Breast epithelium (tissue), 4 donors: ENCODE results near the gene ORC1. TPM values are rescaled to one million over a fixed set of nuclear protein-coding genes. Genes with fewer than 3 reads are reported as not detected.

ENCODE experiments used
- DNase-seq, 2 donors: peaks; one replicate each; pipeline ENCODE4 v3.0.0-alpha.2; 2019; ENCODE audit warnings: low spot score in 2 of 2
- H3K27ac ChIP-seq, 2 donors: fragments of 200-600 bp; sonication (generic) in 1 of 2; one replicate each; pipeline ENCODE4 v1.5.1; 2016 to 2019; ENCODE audit warnings: mild to moderate bottlenecking in 1 of 2
- H3K27me3 ChIP-seq, 2 donors: fragments of 200-600 bp; sonication (generic) in 1 of 2; one replicate each; pipeline versions ENCODE4 v1.5.1 to v1.6.0; 2017 to 2019; ENCODE audit warnings: control low read depth in 1 of 2, mild to moderate bottlenecking in 1 of 2
- H3K36me3 ChIP-seq: fragments of 200-600 bp; one replicate; pipeline ENCODE4 v1.5.1; 2019
- H3K4me1 ChIP-seq, 2 donors: fragments of 200-600 bp; sonication (generic); one replicate each; pipeline ENCODE4 v1.5.1; 2016 to 2019; ENCODE audit warnings: control low read depth in 1 of 2
- H3K4me3 ChIP-seq, 3 donors: fragments of 200-600 bp; sonication (generic); 1 replicate in 2 of 3; 2 replicates in 1 of 3; pipeline ENCODE4 v1.5.1; 2016 to 2019; ENCODE audit warnings: mild to moderate bottlenecking in 3 of 3, moderate library complexity in 2 of 3
- H3K9me3 ChIP-seq, 2 donors: fragments of 200-600 bp; sonication (generic) in 1 of 2; one replicate each; pipeline ENCODE4 v1.5.1; 2016 to 2019; ENCODE audit warnings: control low read depth in 1 of 2
- CTCF ChIP-seq, 3 donors: fragments of 450-650 bp; IDR thresholded peaks; one replicate each; pipeline ENCODE4 v1.5.1; 2016 to 2017; ENCODE audit warnings: antibody characterized with exemption in 3 of 3, mild to moderate bottlenecking in 3 of 3, moderate library complexity in 3 of 3
- POLR2A ChIP-seq: fragments of 450-650 bp; IDR thresholded peaks from one replicate; pipeline ENCODE4 v1.6.1; 2016; ENCODE audit warnings: antibody characterized with exemption, mild to moderate bottlenecking, moderate library complexity
- POLR2AphosphoS5 ChIP-seq, 3 donors: sonication (generic); formaldehyde crosslinking; IDR thresholded peaks; one replicate each; pipeline ENCODE4 v1.6.1; 2017; ENCODE audit warnings: antibody characterized with exemption in 3 of 3
- intact Hi-C: fragments of 100-400 bp; cut with DNase I; formaldehyde crosslinking; loops from one replicate; pipeline ENCODE4 v1.15.1; 2023; ENCODE audit warnings: low total_unique reads
- total RNA-seq, 3 donors: library from RNA; depleted of rRNA; stranded (reverse); fragments of >200 nt; gene quantifications; one replicate each; pipeline ENCODE4 v1.1.0, GENCODE V29; 2016

The ORC1 gene
- total RNA-seq, 3 donors from 2014 or later = 0.33 to 0.96 (median 0.73) TPM

- Histone ChIP-seq H3K9me3 (no peaks in the 10 kb centered on the region), H3K4me1 (no peaks in the 10 kb centered on the region), H3K4me3 (no peak overlapping the region), H3K36me3 (peaks cover 8% of the 10 kb centered on the region), H3K27ac (no peak overlapping the region), H3K27me3 (no peaks in the 10 kb centered on the region)
- intact Hi-C loops = no loop called here
- no peak for TF ChIP-seq POLR2AphosphoS5 (IDR thresholded peaks at IDR 0.05)
- DNase-seq = no peak
These were observed 31.0 kb upstream of the ORC1 start for GRCh38 chr1:52435211-52435610.

DNA sequence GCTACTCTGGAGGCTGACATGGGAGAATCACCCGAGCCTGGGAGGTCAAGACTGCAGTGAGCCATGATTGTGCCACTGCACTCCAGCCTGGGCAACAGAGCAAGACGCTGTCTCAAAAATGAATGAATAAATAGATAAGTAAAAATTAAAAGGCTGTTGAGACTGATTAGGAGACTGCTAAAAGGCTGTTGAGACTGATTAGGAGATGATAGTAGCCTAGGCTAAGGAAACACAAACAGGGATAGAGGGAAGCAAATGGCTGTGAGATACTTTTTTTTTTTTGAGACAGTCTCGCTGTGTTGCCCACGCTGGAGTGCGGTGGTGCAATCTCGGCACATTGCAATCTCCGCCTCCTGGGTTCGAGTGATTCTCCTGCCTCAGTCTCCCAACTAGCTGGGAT lies 28.6 kb upstream of the ORC1 start:
- intact Hi-C loops = no loop called here
- no peak for TF ChIP-seq POLR2AphosphoS5 (IDR thresholded peaks at IDR 0.05)
- TF ChIP-seq CTCF (IDR thresholded peaks at IDR 0.05) = no peak
- no peak for TF ChIP-seq POLR2A
- no peaks in the 10 kb centered on the region for H3K4me1 ChIP-seq
- H3K4me3 ChIP-seq = no peak overlapping the region
- H3K27ac ChIP-seq = no peak overlapping the region
- no peaks in the 10 kb centered on the region for H3K36me3 ChIP-seq
- no peaks in the 10 kb centered on the region for H3K27me3 ChIP-seq
- DNase-seq = no peak
- H3K9me3 ChIP-seq = no peaks in the 10 kb centered on the region

GRCh38 chr1:52427152-52427551 lies 22.9 kb upstream of the ORC1 start:
- Histone ChIP-seq H3K4me3 (no peak overlapping the region), H3K27ac (no peak overlapping the region), H3K4me1 (no peaks in the 10 kb centered on the region), H3K27me3 (no peaks in the 10 kb centered on the region), H3K36me3 (peaks cover 4% of the 10 kb centered on the region), H3K9me3 (no peaks in the 10 kb centered on the region)
- TF ChIP-seq POLR2AphosphoS5 (IDR thresholded peaks at IDR 0.05) (no peak), CTCF (IDR thresholded peaks at IDR 0.05) (no peak), POLR2A (no peak)
- DNase-seq = no peak
- intact Hi-C loops = no loop called here

GRCh38 chr1:52426371-52426770 lies 22.1 kb upstream of the ORC1 start:
- peaks cover 4% of the 10 kb centered on the region for H3K36me3 ChIP-seq
- H3K9me3 ChIP-seq = no peaks in the 10 kb centered on the region
- intact Hi-C loops = no loop called here
- H3K4me3 ChIP-seq = no peak overlapping the region
- TF ChIP-seq POLR2AphosphoS5 (IDR thresholded peaks at IDR 0.05) (no peak), CTCF (IDR thresholded peaks at IDR 0.05) (no peak), POLR2A (no peak)
- no peak overlapping the region for H3K27ac ChIP-seq
- H3K27me3 ChIP-seq = no peaks in the 10 kb centered on the region
- no peak for DNase-seq
- no peaks in the 10 kb centered on the region for H3K4me1 ChIP-seq

DNA sequence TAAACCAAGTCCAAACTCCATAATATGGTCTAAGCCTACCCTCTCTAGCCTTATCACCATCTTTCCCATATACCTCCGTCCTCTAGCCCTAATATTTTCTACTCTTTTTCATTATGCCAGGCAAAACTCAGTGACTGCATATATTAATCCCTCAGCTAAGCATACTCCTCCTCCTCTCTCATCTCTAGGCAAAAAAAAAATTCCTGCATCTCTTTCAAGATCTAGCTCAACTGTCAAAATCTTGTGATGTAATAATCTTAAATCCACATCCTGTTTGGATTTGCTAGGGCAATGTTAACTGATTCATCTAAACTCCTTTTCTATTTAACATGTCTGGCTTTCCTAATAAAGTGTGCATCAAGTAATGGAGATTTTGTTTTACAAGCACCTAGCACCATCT lies 20.6 kb upstream of the ORC1 start:
- no peak for DNase-seq
- H3K27ac ChIP-seq = no peak overlapping the region
- no peaks in the 10 kb centered on the region for H3K4me1 ChIP-seq
- H3K36me3 ChIP-seq = peaks cover 4% of the 10 kb centered on the region
- no peak overlapping the region for H3K4me3 ChIP-seq
- intact Hi-C loops = no loop called here
- TF ChIP-seq CTCF (IDR thresholded peaks at IDR 0.05) (no peak), POLR2A (no peak), POLR2AphosphoS5 (IDR thresholded peaks at IDR 0.05) (no peak)
- no peaks in the 10 kb centered on the region for H3K27me3 ChIP-seq
- H3K9me3 ChIP-seq = no peaks in the 10 kb centered on the region

- Histone ChIP-seq H3K36me3 (peaks cover 4% of the 10 kb centered on the region), H3K27ac (no peak overlapping the region), H3K4me3 (no peak overlapping the region), H3K9me3 (no peaks in the 10 kb centered on the region), H3K4me1 (no peaks in the 10 kb centered on the region), H3K27me3 (no peaks in the 10 kb centered on the region)
- intact Hi-C loops = no loop called here
- no peak for TF ChIP-seq POLR2AphosphoS5 (IDR thresholded peaks at IDR 0.05)
- no peak for TF ChIP-seq POLR2A
- DNase-seq = no peak
These were observed 20.0 kb upstream of the ORC1 start for GRCh38 chr1:52424231-52424636.
